ENCODE measurements around the gene GATAD2B. TPM values are rescaled to one million over a fixed set of nuclear protein-coding genes. Genes with fewer than 3 reads are reported as not detected.
A peak's percentile ranks its signal among the peaks of the same experiment; 100 is the strongest.

GATAD2B gene
- polyA plus RNA-seq, 2 of the 4 experiments (the other 2 are of a cell fraction): 4.9 to 8.2 TPM

DNA sequence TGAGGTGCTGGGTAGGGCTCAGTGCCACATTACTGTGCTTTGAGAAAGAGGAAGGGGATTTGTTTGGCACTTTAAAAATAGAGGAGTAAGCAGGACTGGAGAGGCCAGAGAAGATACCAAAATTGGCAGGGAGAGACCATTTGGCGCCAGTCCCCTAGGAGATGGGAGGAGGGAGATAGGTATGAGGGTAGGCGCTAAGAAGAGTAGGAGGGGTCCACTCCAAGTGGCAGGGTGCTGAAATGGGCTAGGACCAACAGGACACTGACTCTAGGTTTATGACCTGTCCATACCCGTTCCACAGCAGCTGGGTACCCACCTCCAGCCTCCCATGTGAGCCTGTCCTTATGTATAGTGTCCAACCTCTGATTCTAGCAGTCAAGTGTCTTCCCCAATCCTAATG is 36.7 kb upstream of the GATAD2B start:
- 89% methylated on average over 3 of the region's 3 CpGs for WGBS (ENCODE audit: missing lambda C conversion rate)

GRCh38 chr1:153958961-153959260 is 36.1 kb upstream of the GATAD2B start:
- WGBS (ENCODE audit: missing lambda C conversion rate): 35% methylated on average over 4 of the region's 4 CpGs
- CTCF ChIA-PET: interaction anchor here (0.8 to 7.5 kb wide), 3 partner anchors 9 to 107 kb away, joined by 3 to 75 read pairs (median 5); partner anchors contain the start of genes CREB3L4 and DENND4B
- ATAC-seq (no peak), FAIRE-seq (no peak), DNase-seq (ENCODE audit: low read depth in 1 of 2, low spot score in 1 of 2) (no peak)
- H3K4me3 ChIP-seq: peak overlapping the region; percentile 94; the same call in 1 of the 3 replicates
- POLR2A ChIA-PET: interaction anchor here (0.9 to 2.4 kb wide), 4 partner anchors 9 to 36 kb away, joined by 3 to 12 read pairs (median 7); partner anchors contain the start of genes CREB3L4, GATAD2B and RPS27
- peaks cover 32% of the 10 kb centered on the region for H3K4me1 ChIP-seq
- TF ChIP-seq RARB (CRISPR knock-in tag; IDR thresholded peaks at IDR 0.05) (no peak), ZC3H11A (IDR thresholded peaks at IDR 0.05) (no peak), HOXB13 (CRISPR knock-in tag; IDR thresholded peaks at IDR 0.05; ENCODE audit: low read depth) (no peak)
- TF ChIP-seq, protein P1, sequence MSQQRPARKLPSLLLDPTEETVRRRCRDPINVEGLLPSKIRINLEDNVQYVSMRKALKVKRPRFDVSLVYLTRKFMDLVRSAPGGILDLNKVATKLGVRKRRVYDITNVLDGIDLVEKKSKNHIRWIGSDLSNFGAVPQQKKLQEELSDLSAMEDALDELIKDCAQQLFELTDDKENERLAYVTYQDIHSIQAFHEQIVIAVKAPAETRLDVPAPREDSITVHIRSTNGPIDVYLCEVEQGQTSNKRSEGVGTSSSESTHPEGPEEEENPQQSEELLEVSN (IDR thresholded peaks at IDR 0.05; ENCODE audit: borderline replicate concordance, low read depth): no peak
- TF ChIP-seq, protein P2, sequence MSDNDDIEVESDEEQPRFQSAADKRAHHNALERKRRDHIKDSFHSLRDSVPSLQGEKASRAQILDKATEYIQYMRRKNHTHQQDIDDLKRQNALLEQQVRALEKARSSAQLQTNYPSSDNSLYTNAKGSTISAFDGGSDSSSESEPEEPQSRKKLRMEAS (IDR thresholded peaks at IDR 0.05): no peak
- TF ChIP-seq, protein P3, sequence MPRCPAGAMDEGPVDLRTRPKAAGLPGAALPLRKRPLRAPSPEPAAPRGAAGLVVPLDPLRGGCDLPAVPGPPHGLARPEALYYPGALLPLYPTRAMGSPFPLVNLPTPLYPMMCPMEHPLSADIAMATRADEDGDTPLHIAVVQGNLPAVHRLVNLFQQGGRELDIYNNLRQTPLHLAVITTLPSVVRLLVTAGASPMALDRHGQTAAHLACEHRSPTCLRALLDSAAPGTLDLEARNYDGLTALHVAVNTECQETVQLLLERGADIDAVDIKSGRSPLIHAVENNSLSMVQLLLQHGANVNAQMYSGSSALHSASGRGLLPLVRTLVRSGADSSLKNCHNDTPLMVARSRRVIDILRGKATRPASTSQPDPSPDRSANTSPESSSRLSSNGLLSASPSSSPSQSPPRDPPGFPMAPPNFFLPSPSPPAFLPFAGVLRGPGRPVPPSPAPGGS (IDR thresholded peaks at IDR 0.05): no peak
- H3K4me2 ChIP-seq: peak overlapping the region; percentile 65
- H3K27ac ChIP-seq: peak overlapping the region; percentile 22 to 69; a peak in 3 of 6 replicates
- H3K9me3 ChIP-seq: no peaks in the 10 kb centered on the region

More for the DNA sequence above, 36.7 kb upstream of the GATAD2B start:
- no peak for TF ChIP-seq KDM1A (IDR thresholded peaks at IDR 0.05; ENCODE audit: low read depth)
- no peak for TF ChIP-seq JUNB (IDR thresholded peaks at IDR 0.05)
- no peak for TF ChIP-seq REST (IDR thresholded peaks at IDR 0.05)
- TF ChIP-seq ELK1 (IDR thresholded peaks at IDR 0.05; ENCODE audit: low read depth, low read length): no peak
- no peak for TF ChIP-seq SMC3 (IDR thresholded peaks at IDR 0.05)
- no peak for TF ChIP-seq PHF8 (IDR thresholded peaks at IDR 0.05; ENCODE audit: borderline replicate concordance, low read depth)
- no peak for TF ChIP-seq MAZ (IDR thresholded peaks at IDR 0.05; ENCODE audit: borderline replicate concordance, low read depth, low read length)
- no peak for TF ChIP-seq ZNF302 (CRISPR knock-in tag; IDR thresholded peaks at IDR 0.05)
- TF ChIP-seq FOXS1 (CRISPR knock-in tag; IDR thresholded peaks at IDR 0.05): no peak
- no peak for TF ChIP-seq RAD21 (conservative IDR thresholded peaks at IDR 0.05 in 1 of 2, IDR thresholded peaks at IDR 0.05 in 1 of 2)
- TF ChIP-seq TP53 (CRISPR knock-in tag; IDR thresholded peaks at IDR 0.05): no peak
- TF ChIP-seq BHLHE40 (IDR thresholded peaks at IDR 0.05; ENCODE audit: low read depth, low read length): no peak
- no peak for TF ChIP-seq EHMT2 (IDR thresholded peaks at IDR 0.05; ENCODE audit: low read depth)
- no peak for TF ChIP-seq RCOR1 (IDR thresholded peaks at IDR 0.05; ENCODE audit: low read depth, low read length)
- TF ChIP-seq NFE2L2 (conservative IDR thresholded peaks at IDR 0.05; ENCODE audit: low read length): no peak
- TF ChIP-seq, protein P2 (IDR thresholded peaks at IDR 0.05): no peak
- TF ChIP-seq POLR2A (IDR thresholded peaks at IDR 0.05; ENCODE audit: low read length): no peak
- FAIRE-seq (no peak), DNase-seq (ENCODE audit: low read depth in 1 of 2, low spot score in 1 of 2) (no peak), ATAC-seq (no peak)
- ChIA-PET CTCF (interaction anchor here (7.5 kb wide), 1 partner anchor 15 kb away, joined by 75 read pairs; the partner anchor contains the start of gene DENND4B), POLR2A (interaction anchor here (0.9 to 1.7 kb wide), 3 partner anchors 14 to 37 kb away, joined by 3 to 12 read pairs (median 3); partner anchors contain the start of genes GATAD2B and RPS27)
- Histone ChIP-seq H3K27ac (no peak overlapping the region), H3K4me2 (no peak overlapping the region), H3K4me3 (no peak overlapping the region), H3K4me1 (peaks cover 32% of the 10 kb centered on the region), H3K9me3 (no peaks in the 10 kb centered on the region)
